Stimulated activated CD4-positive, alpha-beta T cell treated with anti-CD3 and anti-CD28 coated beads, Interleukin-15, amount 100 ng/mL, for 24 hours (primary cell): Measurements from ENCODE around the gene PEX11B.
"Not testable (repeated sequence)": the region's sequence is repeated elsewhere in the genome, so short reads cannot be mapped to it uniquely, and the experiment has no call there.

ENCODE experiments used
- DNase-seq: peaks from one replicate; pipeline ENCODE4 v3.0.0-alpha.2; 2020

The PEX11B gene

DNA sequence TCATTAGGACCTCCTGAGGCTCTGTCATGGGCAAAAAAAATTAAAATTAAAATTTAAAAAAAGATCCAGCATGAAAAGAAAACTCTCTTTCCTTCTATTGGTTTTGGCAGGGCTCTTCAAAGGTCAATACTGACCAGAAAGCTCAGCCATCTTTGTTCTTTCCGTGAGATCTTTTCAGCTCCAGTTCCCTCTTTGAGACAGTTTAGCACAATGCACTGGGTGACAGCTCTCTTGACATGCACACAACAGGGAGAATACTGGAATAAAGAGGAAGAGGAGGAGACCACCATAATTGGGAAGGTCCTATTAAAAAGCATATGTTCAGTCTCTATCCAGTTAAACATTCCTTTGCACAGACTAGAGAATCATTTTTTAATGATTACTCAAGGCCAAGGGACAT lies 33.0 kb upstream of the PEX11B start:
- no peak for DNase-seq

DNA sequence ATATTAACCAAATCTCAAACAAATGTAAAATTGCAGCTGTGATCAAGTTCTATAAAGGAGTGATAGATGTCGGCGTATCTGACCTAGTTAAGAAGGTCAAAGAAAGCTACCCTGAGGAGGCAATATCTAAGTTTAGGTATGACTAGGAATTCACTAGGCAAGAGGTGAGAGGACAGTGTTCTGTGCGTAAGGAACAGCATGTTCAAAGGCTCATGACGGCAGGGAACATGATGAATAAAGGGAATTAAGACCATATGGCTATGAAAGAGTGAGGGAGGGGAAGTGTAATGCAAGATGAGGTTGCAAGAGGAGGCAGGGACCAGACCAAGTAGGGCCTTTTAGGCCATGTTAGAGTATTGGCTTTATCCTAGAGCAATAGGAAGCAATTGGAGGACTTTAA lies 30.7 kb upstream of the PEX11B start:
- no peak for DNase-seq

DNA sequence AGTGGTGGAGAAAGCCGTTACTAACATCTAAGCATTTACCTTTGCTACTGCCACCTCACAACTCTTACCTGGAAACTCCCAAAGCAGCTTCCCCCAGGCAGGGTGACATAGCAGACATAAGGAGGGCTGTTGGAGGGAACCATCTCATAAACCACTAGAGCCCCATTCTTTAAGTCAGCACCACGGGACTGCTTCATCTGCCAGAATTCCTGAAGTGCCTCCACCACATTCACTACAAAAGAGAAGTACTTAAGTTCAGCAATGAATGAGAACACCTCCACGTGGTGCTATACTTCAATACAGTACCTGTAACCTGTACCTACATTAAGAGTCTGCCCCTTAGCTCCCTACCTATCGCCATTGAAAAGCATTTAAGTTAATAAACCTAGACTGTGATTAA lies 29.0 kb upstream of the PEX11B start:
- DNase-seq: no peak

DNA sequence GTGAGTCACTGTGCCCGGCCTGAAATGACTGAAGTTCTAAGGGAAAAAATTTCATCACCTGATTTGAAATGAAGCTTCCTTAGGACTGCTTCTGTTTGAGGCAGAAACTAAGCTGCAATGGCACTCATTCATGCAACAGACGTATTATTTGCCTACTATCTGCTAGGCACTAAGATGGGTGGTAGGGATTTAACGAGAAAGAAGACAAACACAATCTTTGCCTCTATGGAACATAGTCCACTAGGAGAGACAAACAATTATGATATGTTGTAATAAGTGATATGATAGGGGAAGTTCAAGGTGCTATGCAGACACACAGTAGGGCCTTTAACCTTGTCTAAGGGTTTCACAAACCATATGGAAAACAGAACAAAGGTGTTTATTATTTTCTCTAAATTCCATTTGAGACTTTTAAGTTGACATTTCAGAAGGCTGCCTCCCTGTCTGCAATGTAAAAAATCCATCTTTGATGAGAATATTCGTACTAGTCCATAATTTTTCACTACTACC lies 28.0 kb upstream of the PEX11B start:
- DNase-seq: no peak

DNA sequence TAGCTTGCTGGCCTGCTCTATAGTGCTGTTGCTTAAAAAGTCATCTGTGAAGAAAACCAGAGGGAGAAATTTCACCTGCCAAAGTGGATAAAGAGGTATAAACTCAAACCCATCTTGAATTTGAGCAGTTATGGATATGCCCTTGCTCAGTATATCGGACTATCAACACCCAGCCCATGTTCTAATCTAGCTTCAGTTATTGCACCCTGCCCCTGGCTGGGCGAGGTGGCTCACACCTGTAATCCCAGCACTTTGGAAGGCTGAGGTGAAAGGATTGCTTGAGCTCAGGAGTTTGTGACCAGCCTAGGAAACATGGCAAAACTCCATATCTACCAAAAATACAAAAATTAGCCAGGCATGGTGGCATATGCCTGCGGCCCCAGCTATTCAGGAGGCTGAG lies 26.0 kb upstream of the PEX11B start:
- no peak for DNase-seq

DNA sequence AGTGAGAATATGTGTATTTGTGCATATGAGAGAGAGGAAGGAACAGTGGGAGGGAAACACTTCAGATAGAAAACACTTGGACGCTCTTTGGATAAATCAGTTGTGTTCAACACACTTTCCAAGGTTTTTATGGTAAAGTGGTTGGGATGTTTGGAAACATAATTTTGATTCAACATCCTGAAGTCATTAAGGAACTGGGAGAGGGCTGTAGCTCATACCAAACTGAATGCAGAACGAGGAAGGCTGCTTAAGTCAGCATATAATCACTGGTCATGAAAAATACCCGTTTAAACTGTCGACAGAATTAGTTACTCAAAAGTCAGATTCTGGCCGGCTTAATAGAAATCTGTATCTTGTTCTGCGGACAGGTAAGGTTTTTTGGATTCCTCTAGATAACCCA lies 24.4 kb upstream of the PEX11B start:
- DNase-seq: no peak

DNA sequence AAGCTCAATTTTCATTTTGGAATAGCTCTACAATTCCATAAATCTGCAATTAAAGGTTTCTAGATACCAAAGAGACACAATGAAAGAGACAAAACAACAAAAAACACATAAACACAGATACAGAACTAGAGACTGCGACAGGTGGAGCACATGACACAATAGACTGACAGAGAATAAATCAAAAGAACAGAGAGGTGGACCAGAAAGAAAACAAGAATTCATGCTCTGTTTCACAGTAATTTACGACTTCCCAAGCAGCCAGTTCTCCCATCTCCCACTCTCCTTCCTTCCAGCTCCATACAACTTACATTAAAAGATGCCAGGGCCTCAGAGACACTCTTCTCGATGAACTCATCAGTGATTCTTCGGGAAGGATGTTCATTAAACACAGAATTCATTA lies 23.9 kb upstream of the PEX11B start:
- DNase-seq: no peak

DNA sequence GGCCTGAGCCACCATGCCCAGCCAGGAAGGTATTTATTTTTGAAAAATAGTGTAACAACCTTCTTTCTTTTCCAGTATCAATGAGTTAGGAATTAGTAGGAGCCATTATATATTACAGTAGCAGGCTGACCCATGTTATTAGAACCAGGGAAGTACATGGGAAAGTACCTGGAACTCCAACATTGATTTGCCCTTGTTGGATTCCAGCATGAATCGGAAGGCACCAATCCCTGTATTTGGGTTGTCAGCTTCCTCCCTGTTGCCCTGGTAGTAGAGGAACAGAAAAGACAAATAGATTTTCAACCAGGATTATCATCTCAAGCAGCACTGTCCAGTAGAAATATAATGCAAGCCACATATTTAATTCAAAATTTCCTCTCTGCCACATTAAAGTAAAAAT lies 18.9 kb upstream of the PEX11B start:
- no peak for DNase-seq

DNA sequence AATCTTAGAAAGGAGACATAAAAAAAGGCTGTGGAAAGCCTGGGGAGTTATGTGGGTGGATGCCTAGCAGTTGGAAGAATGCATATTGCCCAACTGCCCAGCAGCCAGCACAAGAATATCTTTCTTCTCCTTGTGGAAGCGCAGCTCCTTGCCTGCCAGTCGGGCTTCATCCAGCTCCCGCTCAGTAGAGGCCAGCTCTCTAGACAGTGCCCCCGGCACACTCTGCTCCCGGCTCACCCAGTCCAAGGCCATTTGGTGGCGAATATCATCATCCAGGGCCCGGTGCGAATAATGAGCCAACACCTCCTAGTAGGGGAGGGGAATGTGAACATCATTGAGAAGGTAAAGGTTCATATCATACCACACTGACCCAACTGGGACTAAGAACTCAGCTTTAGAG lies 17.7 kb upstream of the PEX11B start:
- no peak for DNase-seq

DNA sequence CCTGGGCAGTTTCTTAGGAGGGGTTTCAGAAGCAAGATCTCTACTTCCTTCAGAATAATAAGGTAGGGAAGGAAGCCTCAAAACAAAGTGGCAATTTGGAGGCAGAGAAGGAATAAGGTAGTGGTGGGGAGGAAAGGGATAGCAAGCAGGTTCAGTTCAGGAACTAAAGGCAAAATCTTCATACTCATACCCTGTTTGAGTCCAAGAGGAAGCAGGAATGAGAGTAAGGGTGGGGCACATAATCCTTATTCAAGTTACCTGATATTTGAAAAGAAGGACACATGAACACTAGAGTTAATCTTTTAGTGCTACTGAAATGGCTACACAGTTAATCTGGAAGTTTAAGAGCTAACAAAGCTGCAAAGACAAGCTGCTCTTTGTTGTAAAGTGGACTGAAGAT lies 17.2 kb upstream of the PEX11B start:
- no peak for DNase-seq

DNA sequence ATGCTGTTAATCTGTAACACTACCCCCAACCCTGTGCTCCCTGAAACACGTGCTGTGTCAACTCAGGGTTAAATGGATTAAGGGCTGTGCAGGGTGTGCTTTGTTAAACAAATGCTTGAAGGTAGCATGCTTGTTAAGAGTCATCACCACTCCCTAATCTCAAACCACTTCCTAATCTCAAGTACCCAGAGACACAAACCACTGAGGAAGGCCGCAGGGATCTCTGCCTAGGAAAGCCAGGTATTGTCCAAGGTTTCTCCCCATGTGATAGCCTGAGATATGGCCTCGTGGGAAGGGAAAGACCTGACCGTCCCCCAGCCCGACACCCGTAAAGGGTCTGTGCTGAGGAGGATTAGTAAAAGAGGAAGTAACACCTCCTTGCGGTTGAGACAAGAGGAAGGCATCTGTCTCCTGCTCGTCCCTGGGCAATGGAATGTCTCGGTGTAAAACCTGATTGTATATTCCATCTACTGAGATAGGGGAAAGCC lies 14.0 kb upstream of the PEX11B start:
- not testable (repeated sequence) for DNase-seq

DNA sequence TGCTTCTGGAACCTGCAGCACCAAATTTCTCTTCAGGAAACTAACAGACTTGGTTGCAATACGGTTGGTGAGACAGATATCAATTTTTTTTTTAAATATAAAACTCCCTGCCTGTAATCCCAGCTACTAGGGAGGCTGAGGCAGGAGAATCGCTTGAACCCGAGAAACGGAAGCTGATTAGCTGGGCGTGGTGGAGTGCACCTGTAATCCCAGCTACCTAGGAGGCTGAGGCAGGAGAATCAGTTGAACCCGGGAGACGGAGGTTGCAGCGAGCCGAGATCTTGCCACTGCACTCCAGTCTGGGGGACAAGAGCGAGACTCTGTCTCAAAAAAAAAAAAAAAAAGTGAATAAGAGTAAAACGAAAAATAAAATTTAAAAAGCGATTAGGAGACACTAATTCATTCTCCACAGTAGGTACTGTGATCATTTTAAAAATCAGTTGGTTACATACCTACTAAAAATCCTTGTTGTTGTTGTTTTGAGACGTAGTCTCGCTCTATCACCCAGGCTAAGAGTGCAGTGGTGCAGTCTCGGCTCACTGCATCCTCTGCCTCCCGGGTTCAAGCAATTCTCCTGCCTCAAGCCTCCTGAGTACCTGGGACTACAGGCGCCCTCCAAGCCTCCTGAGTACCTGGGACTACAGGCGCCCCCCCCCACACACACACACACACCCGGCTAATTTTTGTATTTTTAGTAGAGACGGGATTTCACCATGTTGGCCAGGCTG lies 9.6 kb upstream of the PEX11B start:
- peak; percentile 21 for DNase-seq

DNA sequence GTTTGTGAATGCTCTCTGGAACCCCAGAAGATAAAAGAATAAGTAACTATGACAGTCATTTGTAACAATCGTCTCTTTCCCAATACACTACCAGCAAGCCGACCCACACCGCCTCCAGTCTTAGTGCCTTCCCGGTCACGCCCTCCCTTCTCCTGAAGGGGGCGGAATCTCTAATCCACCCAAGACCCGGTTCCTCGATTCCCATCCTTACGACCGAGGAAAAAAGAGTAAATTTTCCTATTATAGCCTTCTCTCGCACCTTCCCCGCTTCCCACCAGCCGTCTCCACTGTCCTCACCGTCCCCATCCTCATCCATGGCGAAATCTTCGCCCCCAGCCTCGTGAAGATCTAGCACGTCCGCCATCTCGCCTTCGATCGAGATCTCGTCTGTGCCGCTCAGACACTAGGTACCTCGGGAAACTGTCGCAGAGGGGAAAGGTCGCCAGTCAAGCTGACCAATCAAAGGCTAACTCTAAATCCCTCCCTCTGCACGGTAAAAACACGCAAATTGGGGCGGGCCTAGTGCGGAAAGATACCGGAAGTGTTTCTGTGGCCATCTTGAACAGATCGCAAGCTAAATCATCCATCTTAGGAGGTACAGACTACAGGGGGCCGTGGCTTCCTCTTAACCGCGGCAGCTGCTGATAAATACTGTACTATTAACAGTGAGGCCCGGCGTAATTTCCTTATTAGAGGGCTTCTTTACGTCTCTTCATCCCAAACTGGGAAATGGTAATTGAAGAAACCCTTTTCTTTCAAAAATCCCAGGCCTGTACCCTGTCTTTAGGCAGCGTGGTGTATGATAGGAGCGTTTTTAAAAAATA lies 8.8 kb upstream of the PEX11B start, which contains the start of gene RBM8A:
RBM8A (minus strand) TSS at position 422 of the 824 bp plus-strand sequence; CDS start at position 364, 58 bp downstream.
- peak; percentile 94 for DNase-seq

DNA sequence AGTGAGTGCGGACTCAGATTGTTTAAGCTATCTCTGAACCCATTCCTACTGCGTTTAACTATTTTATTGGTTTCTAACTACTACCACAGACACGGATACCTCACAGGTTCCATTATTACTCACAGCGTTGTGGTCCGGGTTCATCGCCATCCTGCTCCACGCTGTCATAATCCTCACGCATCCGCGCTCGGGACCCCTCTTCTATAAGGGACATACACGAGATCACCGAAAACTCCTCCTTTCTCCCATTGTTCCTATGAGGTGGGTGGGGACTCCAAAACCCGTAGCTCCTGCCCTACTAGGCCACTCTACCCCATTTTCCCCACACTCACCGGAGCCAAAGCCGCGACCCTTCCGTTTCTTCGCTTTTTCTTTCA lies 8.2 kb upstream of the PEX11B start:
- DNase-seq: peak; percentile 72

DNA sequence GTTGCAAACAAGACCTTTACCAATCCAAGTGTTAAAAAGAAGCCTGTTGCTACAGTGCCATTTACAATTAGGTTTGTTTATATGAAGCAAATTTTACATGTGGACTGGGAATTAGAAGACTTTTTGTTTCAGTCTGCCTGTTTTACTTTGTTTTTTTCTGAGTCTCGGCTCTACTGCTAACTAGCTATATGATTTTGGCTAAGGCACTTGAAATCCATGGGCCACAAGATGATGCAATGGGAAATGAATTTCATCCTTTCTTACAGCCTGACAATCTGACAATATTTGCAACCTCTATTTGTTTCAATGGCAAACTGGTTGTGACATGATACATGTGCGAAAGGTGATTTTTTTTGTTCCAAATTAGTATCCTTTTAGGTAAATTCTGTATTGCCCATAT lies 3.7 kb upstream of the PEX11B start:
- no peak for DNase-seq

DNA sequence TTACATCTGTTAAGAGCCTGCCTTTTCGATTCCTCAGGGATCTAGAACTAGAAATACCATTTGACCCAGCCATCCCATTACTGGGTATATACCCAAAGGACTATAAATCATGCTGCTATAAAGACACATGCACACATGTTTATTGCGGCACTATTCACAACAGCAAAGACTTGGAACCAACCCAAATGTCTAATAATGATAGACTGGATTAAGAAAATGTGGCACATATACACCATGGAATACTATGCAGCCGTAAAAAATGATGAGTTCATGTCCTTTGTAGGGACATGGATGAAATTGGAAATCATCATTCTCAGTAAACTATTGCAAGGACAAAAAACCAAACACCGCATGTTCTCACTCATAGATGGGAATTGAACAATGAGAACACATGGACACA lies 1.8 kb upstream of the PEX11B start:
- DNase-seq: not testable (repeated sequence)

DNA sequence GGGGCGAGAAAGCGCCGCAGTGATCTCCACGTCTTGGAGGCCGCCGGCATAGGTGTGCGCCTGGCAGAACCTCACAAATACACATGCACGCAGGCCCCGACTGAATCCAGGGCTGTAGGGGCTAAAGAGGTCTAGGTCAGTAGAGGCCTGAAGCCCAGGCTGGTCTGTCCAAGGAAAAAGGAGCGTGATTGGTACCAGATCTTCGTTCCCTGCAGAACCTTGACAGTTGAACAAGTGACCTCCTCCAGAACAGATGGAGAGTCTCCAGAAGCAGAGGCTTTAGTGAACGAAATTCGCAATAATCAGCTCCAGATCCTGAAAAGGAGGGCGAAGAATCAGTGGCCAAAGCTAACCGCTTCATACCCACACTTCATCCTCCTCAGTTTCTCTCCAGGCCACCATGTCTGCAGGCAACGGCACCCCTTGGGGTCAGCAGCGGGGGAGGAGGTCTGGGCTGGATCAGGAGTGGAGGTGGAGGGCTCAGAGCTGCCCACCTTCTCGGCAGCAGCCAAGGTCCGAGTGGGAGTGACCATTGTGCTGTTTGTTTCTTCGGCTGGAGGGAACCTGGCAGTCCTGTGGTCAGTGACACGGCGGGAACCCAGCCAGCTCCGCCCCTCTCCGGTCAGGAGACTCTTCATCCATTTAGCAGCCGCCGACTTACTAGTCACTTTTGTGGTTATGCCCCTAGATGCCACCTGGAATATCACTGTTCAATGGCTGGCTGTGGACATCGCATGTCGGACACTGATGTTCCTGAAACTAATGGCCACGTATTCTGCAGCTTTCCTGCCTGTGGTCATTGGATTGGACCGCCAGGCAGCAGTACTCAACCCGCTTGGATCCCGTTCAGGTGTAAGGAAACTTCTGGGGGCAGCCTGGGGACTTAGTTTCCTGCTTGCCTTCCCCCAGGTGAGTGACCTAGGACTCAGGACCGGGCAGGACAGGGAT lies 749 bp upstream of the PEX11B start:
- peak; percentile 44 for DNase-seq

DNA sequence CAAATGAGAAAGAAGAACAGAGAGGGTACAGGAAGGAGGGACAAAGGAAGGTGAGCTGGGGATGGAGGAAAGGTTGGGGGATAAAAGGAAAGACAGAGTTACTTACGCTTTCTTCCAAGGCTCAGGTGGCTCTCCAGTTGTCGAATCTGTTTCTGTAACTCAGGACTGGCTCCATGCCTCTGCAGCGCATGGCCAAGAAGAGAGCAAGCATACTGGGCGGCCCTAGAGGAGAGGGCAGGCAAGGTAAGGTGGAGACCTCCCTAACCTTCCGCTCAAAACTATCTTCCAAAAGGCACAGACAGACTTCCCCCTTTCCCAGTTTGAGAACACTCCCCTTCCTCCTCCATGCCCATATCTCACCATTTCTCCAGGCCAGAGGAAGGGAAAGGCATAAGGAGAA lies 922 bp downstream of the PEX11B start:
- DNase-seq: no peak

DNA sequence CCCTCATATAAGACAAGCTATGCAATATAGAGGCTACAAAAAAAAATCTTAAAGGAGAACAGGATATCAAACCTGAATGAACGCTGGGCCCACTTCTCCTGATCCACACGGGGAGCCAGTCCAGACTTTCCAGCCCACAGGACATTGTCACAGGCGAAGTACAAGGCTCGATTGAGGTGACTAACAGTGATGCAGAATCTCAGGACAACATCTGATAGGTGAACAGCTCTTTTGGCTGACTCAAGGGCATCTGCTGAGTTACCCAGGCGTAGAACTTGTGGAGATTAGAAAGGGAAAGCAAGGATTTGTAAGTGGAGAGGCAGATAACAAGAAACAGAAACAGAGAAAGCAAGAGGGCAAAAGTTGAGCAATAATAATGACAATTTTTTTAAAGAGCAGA lies 1.8 kb downstream of the PEX11B start:
- DNase-seq: no peak

DNA sequence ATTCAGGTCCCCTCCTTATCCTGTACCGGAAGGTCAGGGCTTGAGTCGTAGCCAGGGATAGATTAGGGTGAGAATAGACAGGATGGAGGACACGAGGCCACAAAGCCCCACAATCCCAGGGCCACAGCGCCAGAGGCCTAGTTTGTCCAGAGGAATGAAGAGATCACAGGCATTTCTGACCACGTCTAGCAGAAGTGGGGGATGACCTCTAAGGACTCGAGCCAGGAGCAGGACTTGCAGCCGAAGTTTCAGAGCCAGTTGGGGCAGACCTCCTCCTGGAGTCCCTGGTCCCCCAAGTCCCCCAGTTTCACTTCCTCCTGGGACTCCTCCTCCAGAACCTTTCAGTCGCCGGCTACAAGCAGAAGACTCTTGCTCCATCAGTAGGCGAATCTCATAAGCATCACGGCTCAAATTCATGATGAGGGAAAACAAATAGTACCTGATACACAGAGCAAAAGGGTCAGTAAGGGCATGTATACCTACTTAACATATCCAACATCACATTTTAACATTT lies 6.3 kb downstream of the PEX11B start:
- DNase-seq: no peak

DNA sequence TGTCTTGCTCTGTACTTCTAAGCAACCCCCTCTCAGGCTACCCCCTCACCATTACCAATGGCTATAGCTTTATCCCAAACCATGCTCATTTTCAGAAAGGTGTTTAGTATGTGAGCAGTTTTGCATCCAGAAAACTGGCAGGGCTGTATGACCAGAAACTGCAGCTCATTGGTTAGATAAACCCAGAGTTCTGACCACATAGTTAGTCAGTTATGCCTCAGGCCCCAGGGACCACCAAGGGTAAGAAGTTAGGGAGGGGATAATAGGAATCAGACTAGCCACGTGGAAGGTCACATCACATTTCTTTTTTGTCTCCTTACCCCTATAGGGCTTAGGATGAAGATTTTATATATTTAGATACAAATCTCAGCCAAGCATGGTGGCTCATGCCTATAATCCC lies 9.9 kb downstream of the PEX11B start:
- no peak for DNase-seq

DNA sequence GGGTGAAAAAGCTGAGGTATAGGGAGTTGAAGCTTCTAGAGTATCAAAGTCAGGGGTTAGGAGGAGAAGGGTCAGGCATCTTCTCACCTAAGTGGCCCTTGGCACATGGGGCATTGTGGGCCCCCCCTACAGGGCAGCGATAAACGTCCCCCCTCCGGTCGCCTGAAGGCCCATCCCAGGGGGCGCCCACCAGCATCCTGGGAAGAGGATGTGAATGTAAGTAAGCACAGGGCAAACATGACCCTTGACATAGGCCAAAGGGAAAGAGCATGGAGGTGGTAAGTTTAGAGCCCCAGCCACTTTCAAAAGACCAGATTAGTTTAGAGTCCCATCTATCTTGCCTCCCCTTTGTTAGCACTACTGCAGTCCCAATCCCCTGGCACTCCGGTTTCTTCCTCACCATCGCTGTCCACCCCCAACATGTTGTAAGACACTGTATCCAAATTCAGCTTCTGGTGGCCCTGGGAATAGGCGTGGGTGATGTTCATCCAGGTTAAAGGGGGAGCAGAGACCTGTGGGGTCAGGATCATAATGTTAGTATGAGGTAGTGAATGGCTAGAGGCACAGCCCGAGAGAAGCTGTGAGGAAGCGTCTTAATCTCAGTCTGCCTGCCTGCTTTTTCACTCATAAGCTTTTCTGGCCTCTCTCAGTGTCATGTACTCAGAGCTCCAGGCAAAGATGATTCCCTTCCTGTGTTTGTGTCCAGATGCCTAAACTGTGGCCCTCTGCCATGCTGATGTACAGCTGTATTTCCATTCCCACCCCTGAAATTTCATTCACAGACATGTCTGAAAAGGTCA lies 11.4 kb downstream of the PEX11B start:
- DNase-seq: no peak
